Measurements from ENCODE around the gene MKNK1. TPM values are rescaled to one million over a fixed set of nuclear protein-coding genes. Genes with fewer than 3 reads are reported as not detected.

The MKNK1 gene
- total RNA-seq, 4 donors from 2014 or later, result 27.7 to 37.0 (median 29.3) TPM

DNA sequence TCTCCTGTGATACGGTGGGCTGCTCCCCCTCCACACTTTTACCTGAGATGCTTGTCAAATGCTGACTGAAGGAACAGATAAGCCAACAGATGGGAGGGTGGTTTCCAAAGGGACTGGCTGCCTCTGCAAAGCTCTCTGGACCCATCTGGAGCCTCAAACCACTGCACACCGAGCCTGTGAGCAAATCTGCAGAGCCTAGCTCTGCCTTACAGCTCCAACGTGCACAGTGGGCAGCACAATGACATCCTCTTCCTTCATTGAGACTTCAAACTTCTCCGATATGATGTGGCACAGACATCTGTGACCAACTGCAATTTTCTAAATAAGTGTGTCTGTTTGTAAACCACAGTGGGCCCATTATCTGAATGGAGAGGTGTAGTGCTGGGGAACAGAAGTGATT is 26.4 kb downstream of the MKNK1 start:
- Histone ChIP-seq H3K27me3 (no peaks in the 10 kb centered on the region), H3K9me3 (no peaks in the 10 kb centered on the region)

DNA sequence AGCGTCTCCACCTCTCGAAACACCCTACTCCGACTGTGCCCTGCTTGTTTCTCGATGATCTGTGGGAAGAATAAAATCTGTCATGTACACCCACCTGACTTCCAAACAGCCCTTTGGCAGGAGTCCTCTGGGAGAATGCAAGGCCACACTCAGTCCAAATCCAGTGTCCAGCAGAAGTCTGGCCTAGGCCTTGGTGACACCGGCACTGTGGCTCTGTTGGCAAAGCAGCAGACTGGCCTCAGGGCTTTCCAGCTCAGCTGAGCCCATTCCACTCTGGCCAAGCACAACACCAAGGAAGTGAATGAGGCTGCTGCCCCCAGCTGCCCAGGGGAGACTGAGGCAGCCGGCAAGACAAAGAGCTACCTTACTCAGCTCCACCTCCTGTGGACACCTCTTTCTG is 27.5 kb downstream of the MKNK1 start:
- Histone ChIP-seq H3K9me3 (no peaks in the 10 kb centered on the region), H3K27ac (replicated peaks in 1 of 4) (no peak overlapping the region), H3K27me3 (no peaks in the 10 kb centered on the region), H3K4me1 (peaks cover 8 to 15% (median 12%) of the 10 kb centered on the region in 4 donors), H3K4me3 (no peak overlapping the region), H3K36me3 (peaks cover 6 to 86% (median 62%) of the 10 kb centered on the region in 4 donors)
- intact Hi-C loops (cut with DNase I), result no loop called here
- no peak for TF ChIP-seq EP300 (IDR thresholded peaks at IDR 0.05)
- TF ChIP-seq, protein P1, sequence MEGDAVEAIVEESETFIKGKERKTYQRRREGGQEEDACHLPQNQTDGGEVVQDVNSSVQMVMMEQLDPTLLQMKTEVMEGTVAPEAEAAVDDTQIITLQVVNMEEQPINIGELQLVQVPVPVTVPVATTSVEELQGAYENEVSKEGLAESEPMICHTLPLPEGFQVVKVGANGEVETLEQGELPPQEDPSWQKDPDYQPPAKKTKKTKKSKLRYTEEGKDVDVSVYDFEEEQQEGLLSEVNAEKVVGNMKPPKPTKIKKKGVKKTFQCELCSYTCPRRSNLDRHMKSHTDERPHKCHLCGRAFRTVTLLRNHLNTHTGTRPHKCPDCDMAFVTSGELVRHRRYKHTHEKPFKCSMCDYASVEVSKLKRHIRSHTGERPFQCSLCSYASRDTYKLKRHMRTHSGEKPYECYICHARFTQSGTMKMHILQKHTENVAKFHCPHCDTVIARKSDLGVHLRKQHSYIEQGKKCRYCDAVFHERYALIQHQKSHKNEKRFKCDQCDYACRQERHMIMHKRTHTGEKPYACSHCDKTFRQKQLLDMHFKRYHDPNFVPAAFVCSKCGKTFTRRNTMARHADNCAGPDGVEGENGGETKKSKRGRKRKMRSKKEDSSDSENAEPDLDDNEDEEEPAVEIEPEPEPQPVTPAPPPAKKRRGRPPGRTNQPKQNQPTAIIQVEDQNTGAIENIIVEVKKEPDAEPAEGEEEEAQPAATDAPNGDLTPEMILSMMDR (IDR thresholded peaks at IDR 0.05), result no peak
- no peak for TF ChIP-seq POLR2A (IDR thresholded peaks at IDR 0.05; ENCODE audit: low read depth)
- TF ChIP-seq POLR2AphosphoS5 (IDR thresholded peaks at IDR 0.05), result no peak
- DNase-seq (ENCODE audit: extremely low spot score), result no peak
- WGBS, result 89% methylated on average over 5 of the region's 6 CpGs

More for the DNA sequence above, 26.4 kb downstream of the MKNK1 start:
- Histone ChIP-seq H3K27ac (replicated peaks in 1 of 4) (no peak overlapping the region), H3K4me3 (no peak overlapping the region), H3K4me1 (peaks cover 6 to 13% (median 11%) of the 10 kb centered on the region in 4 donors), H3K36me3 (peaks cover 6 to 97% (median 70%) of the 10 kb centered on the region in 4 donors)
- intact Hi-C loops (cut with DNase I), result no loop called here
- DNase-seq (ENCODE audit: extremely low spot score), result no peak
- TF ChIP-seq, protein P1 (IDR thresholded peaks at IDR 0.05), result no peak
- TF ChIP-seq EP300 (IDR thresholded peaks at IDR 0.05) (no peak), POLR2A (IDR thresholded peaks at IDR 0.05; ENCODE audit: low read depth) (no peak), POLR2AphosphoS5 (IDR thresholded peaks at IDR 0.05) (no peak)
- 91% methylated on average over 4 of the region's 4 CpGs for WGBS

DNA sequence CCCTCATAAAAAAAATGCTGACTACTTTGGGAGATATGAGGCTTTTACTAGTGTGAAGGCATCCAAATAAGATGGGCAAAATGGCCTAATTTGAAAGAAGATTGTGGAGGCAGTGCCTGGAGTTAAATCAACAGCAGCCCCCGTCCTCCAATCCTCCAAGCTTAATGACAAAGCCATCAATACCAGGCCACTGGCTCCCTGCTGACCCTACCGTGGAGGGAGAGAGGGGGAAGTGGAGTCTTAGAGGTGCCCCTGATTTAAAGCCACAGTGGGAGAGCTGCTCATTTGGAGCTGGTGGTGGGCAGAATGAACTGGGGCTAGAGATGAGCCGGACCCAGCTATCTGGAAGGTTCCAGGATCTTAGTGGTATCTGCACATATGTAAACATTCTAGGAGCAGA is 28.3 kb downstream of the MKNK1 start:
- Histone ChIP-seq H3K27ac (replicated peaks in 1 of 4) (peak overlapping the region in 3 of 4 donors; percentile 3 to 20 (median 20)), H3K4me1 (peaks cover 8 to 15% (median 12%) of the 10 kb centered on the region in 4 donors), H3K36me3 (peaks cover 6 to 84% (median 61%) of the 10 kb centered on the region in 4 donors), H3K27me3 (no peaks in the 10 kb centered on the region), H3K9me3 (no peaks in the 10 kb centered on the region), H3K4me3 (no peak overlapping the region)
- no peak for TF ChIP-seq EP300 (IDR thresholded peaks at IDR 0.05)
- TF ChIP-seq POLR2AphosphoS5 (IDR thresholded peaks at IDR 0.05), result no peak
- TF ChIP-seq POLR2A (IDR thresholded peaks at IDR 0.05; ENCODE audit: low read depth), result no peak
- TF ChIP-seq, protein P1 (IDR thresholded peaks at IDR 0.05), result no peak
- intact Hi-C loops (cut with DNase I), result no loop called here
- WGBS, result 89% methylated on average over 3 of the region's 3 CpGs
- no peak for DNase-seq (ENCODE audit: extremely low spot score)

DNA sequence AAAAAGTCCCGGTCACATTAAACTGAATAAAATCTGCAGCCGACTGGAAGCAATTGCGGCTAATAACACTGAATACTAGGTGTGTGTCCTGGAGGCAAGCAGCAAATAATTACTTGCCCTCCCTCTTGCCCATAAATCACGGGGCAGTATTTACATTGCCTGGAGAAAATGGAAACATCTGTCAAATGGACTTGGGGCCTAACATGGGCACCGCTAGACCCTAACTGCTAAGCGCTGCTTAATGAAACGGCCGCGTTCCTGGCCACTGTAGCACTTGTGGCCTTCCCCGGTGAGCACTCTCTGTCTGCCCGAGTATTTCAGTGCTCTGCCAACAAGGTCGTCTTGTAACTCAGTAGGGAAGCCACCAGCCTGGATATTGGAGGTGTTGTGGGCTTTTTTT is 28.8 kb downstream of the MKNK1 start:
- WGBS, result 70% methylated on average over 12 of the region's 12 CpGs
- intact Hi-C loops (cut with DNase I), result no loop called here
- H3K4me1 ChIP-seq, result peaks cover 8 to 17% (median 14%) of the 10 kb centered on the region in 4 donors
- DNase-seq (ENCODE audit: extremely low spot score), result no peak
- no peak overlapping the region for H3K4me3 ChIP-seq
- peaks cover 6 to 80% (median 58%) of the 10 kb centered on the region in 4 donors for H3K36me3 ChIP-seq
- no peaks in the 10 kb centered on the region for H3K9me3 ChIP-seq
- no peaks in the 10 kb centered on the region for H3K27me3 ChIP-seq
- TF ChIP-seq EP300 (IDR thresholded peaks at IDR 0.05) (no peak), POLR2AphosphoS5 (IDR thresholded peaks at IDR 0.05) (no peak), POLR2A (IDR thresholded peaks at IDR 0.05; ENCODE audit: low read depth) (no peak)
- TF ChIP-seq, protein P1 (IDR thresholded peaks at IDR 0.05), result no peak
- peak overlapping the region in 3 of 4 donors; percentile 3 to 20 (median 20) for H3K27ac ChIP-seq (replicated peaks in 1 of 4)

Measured in esophagus muscularis mucosa (tissue), 4 donors.